Renal pelvis (tissue), 4 donors: Measurements from ENCODE around the gene PTPRC. TPM values are rescaled to one million over a fixed set of nuclear protein-coding genes. Genes with fewer than 3 reads are reported as not detected.

Experiments
- DNase-seq: peaks from one replicate; pipeline ENCODE4 v3.0.0-alpha.2; 2013
- polyA plus RNA-seq, 3 donors: library from polyadenylated mRNA; unstranded; fragments of 120-200 nt; gene quantifications; one replicate each; pipeline ENCODE4 v1.2.1, GENCODE V29; 2013; ENCODE audit not compliant: insufficient read length in 3 of 3

The PTPRC gene
- polyA plus RNA-seq, 3 donors, result 4.3 to 4.9 (median 4.8) TPM

DNA sequence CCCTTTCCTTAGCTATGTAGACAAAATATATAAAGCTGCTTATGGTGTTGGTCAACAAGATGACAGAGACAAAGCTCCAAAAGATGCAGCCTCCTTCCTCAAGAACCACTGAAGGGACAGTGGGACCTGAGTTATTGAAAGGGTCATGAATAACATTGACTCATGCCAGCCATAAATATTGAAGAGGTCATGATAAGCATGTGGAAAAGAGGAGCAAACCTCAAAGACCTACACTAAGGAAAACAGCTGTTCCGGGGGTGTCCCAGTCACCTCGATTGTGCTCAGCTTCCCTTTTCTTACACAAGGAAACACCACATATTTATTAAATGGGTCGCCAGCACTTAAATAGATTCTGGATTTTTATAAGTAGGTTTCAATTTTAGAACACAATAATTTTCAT, 112.9 kb downstream of the PTPRC start:
- no peak for DNase-seq

DNA sequence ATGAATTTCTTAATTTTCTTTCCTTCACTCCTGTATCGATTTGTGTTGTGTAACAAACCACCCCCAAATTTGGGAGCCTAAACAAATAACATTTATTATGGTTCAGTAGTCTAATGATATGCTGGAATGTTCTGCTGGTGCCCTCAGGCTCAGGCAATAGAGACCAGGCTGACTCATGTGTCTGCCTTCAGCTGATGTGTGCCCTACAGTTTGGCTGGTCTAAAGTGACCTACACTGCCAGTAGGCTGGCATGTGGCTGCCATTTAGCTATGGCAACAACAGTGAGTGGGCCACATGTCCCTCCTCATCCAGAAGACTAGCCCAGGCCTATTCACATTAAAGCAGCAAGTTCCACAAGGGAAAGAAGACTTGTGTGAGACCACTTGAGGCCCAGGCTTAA, 115.8 kb downstream of the PTPRC start:
- DNase-seq, result no peak

DNA sequence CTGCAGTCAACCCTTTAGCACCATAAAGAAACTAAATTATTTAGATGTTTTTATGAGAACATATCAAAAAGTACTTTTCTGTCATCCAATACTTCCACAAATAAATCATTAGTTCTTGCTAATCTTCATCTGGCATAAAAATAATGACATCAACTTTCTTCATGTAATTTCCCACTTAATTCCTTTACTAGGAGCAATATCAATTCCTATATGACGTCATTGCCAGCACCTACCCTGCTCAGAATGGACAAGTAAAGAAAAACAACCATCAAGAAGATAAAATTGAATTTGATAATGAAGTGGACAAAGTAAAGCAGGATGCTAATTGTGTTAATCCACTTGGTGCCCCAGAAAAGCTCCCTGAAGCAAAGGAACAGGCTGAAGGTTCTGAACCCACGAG, 116.9 kb downstream of the PTPRC start:
- no peak for DNase-seq

DNA sequence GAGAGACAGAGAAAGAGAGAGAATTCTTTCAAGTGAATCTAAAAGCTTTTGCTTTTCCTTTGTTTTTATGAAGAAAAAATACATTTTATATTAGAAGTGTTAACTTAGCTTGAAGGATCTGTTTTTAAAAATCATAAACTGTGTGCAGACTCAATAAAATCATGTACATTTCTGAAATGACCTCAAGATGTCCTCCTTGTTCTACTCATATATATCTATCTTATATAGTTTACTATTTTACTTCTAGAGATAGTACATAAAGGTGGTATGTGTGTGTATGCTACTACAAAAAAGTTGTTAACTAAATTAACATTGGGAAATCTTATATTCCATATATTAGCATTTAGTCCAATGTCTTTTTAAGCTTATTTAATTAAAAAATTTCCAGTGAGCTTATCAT, 117.6 kb downstream of the PTPRC start:
- no peak for DNase-seq

DNA sequence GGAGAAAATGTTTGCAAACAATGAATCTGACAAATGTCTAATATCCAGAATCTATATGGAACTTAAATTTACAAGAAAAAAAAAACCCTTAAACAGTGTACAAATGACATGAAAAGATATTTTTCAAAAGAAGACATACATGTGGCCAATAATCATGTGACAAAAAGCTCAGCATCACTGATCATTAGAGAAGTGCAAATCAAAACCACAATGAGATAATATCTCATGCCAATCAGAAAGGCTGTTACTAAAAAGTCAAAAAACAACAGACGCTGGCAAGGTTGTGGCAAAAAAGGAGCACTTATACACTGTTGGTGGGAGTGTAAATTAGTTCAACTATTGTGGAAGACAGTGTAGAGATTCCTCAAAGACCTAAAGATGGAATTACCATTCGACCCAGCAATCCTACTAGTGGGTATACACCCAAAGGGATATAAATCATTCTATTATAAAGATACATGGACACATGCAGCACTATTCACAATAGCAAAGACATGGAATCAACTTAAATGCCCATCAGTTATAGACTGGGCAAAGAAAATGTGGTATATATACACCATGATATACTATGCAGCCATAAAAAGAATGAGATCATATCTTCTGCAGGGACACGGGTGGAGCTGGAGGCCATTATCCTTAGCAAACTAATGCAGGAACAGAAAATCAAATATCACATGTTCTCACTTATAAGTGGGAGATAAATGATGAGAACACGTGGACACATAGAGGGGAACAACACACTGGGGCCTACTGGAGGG, 123.2 kb downstream of the PTPRC start:
- no peak for DNase-seq

DNA sequence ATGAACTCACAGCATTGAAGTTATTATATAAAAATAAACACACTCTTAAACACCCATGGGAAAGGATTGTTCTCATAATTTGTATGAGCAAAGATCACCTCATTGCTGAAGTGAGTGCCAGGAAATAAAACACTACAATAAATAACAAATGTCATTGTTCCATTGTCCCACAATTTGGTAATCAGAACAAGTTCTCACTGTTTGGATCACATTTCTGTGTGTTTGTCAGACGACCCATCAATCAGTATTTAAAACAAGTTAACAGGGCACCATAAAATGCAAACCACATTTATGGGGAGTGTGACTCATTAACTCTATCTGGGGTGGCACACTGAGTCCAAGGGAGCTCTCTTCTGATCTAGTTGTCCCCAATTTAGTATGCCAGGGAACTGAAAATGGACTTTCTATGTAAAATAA, 124.5 kb downstream of the PTPRC start:
- no peak for DNase-seq

DNA sequence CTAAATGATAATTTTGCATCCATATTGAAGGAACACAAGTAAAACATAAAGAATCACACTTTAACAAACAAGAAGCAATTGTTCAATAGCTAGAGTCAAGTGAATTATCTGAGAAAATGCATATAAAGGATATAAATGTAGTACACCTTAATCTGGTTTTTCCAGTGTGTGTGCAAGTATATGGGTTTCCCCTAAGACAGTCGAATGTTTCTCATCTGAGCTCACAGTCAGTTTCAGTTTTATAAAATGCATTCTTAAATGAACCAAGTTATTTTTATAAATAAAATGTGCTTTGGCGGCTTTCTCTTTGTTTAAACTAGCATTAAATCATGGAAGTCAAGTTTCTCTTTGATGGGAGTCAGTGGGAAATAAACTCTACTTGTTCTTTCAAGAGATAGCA, 125.9 kb downstream of the PTPRC start:
- DNase-seq, result no peak

DNA sequence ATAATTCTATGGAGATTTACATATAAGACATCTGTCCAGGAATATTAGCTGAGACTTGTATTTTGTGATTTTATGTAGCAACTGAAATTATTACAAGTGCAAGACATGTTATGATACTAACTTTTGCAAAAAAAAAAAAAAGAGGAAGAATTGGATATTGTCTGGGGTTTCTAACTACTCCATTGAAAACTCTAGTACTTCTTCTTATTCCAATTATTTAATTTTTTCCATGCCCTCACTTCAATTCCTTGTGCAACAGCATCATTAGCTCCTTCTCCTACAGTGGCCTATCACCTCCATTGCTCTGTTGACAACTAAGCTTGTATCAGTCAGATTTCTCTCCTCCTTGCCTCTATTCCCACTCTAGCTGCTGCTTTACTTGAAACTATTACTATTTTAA, 126.6 kb downstream of the PTPRC start:
- DNase-seq, result no peak

DNA sequence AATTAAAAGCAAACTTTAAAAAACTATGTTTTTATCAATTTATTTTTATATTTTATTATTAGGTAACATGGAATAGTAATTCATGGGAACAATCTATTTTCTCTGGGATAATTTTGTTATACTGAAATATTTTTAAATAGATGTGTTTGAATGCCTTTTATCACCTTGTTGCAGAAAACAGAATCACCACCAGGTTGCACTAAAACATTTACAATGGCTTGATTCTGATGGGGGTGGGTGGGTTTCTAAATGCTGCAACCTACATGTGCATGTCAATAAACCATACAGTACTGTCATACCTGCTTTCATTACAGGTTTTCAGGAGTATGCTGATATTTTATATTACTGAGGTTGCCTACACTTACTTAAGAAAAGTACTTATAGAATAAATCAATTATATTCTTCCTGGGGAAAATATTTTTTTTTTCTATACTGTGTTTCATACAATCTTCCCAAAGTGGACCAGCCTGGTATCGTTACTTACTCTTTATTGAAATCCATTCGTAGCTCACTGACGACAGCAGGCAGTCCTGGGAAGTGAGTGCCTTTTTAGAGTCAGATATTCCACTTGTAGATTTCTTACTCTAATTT, 132.8 kb downstream of the PTPRC start:
- peak; percentile 35 for DNase-seq

DNA sequence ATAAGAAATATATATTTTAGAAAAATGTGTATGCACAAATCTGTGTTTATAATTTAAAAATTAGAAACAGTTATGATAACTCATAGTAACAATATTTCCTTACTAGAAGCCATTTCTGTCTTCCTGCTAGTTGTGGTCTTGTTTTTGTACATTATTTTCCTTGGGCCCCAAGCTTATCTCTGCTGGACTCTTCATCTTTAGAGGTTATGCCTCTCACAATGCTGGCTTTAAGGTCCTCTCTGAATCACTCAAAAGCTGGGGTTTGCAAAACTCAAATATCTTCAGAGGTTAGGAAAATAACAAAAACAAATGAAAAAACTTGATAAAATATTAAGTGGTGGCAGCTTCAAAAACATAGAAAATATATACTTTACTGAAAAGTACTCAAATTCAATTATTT, 133.8 kb downstream of the PTPRC start:
- DNase-seq, result no peak

DNA sequence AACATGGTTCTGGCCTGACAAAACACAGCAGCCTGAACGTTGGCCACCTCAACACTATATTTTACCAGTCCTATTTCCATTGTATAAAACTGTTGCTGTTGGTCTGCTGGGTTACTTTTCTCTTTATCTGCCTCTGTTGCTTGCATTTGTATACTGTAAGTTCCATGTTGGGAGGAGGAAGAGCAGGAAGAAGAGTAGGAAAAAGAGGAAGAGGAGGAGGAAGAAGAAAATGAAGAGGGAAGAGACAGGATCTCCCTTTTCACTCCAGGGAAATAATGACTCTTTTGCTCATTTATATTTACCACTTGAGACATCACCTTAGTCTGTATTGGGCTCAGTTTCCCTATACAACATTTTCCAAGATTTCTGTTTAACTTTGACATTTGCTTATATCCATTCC, 134.2 kb downstream of the PTPRC start:
- DNase-seq, result no peak

DNA sequence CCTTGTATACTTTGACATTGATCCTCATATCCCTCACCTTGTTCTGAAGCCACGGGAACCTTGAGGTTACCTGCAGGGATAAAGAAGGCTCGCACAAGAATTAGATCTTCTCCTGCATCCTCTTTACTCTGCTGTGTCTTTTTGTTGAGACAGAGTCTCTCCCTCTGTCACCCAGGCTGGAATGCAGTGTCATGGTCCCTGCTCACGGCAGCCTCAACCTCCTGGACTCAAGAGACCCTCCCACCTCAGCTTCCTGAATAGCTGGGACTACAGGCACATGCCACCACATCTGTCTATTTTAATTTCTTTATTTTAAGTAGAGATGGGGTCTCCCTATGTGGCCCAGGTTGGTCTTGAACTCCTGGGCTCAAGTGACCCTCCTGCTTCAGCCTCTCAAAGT, 134.7 kb downstream of the PTPRC start:
- no peak for DNase-seq

DNA sequence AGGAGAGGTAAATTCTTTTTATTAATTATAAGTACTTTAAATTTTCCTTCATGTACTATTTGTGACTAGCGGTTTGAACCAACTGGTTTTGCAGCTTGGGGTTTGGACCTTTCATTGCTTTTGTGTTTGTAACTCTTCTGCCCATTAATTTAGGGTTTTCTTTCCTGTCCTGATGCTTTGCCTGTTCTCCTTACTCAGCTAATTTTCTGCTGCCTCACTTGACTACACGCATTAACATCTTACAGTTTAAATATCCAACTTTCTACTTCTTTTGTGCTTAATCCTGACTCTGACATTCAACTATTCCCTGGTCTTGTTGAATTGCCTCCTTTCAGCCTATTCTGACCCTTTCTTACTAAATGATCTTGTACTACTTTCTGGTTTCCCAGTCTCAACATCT, 135.6 kb downstream of the PTPRC start:
- DNase-seq, result no peak

DNA sequence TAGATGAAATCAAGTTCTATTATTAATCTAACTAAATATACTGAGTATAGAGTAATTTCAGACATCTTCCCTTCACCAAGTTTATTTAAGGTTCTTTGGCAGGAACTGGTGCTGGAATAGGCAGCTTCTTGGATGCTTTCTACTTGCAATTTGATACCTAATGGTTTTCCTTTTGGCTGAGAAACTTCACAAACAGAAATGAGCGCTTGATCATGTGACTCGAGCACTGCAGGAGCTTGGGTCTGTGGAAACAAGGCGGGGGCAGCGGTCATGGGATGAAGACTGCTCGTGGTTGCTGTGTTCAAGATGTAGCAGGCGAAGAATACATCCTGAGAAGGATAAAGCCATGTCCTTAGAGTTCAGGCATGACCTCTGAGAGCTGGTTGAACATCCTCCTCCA, 136.8 kb downstream of the PTPRC start:
- no peak for DNase-seq

DNA sequence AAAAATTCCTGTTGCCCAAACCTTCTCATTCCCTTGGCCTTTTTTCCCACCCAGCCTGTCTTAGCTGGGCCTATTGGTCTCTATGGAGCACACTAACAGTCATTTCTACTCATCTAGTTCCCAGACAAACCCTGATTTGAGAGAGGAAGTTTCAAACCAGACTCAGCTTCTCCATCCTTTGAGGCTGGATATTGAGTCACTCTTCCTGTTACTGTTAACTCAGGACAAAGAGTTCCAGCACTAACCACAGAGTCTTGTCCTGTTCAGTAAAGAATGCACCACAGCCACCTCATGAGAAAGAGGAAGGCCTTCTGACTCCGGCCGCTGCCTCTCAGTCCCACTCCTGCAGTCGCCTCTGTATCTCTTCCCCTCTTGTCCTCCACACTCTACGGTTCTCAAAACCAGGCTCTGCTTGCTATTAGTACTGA, 137.8 kb downstream of the PTPRC start:
- DNase-seq, result no peak

DNA sequence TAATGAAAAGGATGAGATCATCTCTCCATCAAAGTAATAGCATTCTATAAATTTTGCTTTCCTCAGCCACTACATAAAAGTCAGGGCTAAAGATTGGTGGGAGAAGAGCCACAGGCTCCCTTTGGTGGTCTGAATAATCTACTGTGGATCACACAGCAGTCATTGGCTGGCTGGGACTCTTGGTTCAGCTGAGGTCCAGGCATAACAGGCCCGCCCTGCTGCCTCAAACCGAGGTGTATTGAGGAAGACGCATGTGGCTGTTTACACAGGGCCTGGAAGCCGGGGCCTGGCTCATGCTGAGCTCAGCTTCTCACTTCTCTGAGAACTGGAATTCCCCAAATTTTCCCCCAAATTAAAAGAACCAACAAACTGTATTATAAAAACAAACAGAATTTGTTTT, 139.2 kb downstream of the PTPRC start:
- no peak for DNase-seq

DNA sequence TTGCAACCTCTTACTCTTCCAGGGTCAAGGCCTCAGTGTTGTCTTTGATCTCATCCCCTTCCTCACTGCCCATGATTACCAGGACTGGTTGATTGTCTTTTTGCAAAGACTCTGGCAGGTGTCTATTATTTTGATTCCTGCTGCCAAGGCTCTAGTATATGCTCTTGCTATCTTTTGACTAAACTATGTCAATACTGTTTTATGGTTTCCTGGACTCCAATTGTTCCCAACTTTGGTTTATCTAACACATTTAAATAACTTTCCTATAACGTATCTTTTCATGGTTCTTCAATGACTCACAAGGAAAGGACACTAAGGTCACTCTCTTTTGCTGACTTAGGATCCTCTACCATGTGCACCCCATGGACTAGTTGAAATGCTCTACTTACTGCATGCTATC, 141.5 kb downstream of the PTPRC start:
- DNase-seq, result no peak

DNA sequence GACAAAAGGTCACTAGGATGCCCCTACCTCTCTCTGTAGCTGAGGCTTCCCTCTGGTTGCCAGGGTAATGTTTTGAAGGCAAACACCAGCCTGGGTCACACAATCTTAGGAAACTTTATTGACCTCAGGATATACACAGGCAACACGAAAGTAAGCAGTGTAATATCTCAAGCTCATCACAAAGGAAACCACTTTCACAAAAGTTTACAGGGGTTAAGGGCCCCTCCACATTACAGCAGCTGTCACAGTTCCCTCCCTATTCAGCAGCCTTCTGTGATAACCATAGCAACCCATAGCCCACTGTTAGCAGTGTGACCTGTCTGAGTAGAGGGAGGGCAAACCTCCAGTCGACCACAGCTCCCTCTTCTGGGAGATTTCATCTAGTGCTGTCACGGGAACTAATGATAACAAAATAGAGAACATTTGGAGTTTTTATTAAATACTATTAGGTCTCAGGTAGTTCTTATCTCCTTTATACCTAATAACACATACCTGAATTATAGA, 149.8 kb downstream of the PTPRC start:
- peak; percentile 20 for DNase-seq

DNA sequence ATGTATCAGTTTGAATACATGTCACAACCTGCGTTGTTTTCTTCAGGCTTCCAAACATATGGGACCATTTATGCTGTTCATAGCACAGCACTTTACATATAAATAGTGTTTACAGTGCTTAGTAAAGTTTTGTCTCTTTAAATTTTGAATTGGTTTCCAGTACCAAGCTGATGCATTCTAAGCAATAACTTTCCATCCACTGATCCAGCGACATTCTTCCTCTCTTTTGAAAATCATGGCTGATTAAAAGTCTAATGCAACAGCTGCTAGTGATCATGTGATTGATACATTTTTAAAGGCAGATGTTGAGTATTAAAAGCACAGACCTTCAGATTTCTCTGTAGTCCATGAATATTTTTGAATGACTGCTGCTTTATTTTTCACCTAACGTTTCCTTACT, 154.9 kb downstream of the PTPRC start:
- DNase-seq, result no peak

DNA sequence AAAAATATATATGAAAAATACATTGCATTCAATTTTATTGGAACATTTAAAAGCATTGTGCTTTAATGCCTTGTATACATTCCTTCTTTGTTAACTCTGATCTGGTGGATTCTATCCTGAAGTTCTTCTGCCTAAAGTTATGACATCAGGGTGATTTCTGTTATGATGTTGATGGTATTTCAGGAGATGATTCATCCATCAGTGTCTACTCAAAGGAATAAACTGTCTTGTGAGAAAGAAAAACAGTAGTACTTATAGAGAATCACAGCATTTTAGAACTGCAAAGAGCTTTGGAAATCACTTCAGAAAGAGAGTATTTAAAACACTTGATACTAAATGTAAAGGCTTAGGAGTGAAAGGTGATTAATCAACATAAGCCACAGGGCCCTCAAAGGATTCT, 155.7 kb downstream of the PTPRC start:
- DNase-seq, result no peak

DNA sequence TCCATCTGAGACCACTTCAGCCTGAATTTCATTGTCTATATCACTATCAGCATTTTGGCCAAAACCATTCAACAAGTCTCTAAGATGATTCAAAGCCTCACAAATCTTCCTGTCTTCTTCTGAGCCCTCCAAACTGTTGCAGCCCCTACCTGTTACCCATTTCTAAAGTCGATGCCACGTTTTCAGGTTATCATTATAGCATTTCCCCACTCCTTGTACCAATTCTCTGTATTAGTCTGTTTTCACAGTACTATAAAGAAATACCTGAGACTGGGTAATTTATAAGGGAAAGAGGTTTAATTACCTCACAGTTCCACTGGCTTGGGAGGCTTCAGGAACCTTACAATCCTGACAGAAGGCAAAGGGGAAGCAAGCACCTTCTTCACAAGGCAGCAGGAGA, 158.8 kb downstream of the PTPRC start:
- no peak for DNase-seq

DNA sequence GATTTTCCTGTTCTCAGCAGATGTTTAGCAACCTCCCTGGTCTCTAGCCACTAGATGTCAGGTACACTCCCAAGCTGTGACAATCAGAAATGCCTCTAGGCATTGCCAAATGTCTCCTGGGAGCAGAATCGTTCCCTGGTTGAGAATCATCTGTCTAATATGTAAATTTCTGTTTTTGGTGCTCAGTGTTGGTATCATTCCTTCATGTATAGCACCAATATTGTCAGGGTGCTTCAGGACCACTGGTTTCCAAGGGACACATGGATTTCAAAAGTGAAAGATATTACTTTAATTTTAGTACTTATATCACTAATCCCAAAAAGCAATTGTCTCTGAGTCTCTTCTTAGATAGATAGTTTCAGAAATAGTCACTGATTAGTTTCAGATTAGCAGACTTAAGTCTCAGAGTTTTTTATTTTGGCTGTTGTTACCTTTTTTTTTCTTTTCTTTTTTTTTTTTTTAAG, 160.1 kb downstream of the PTPRC start:
- no peak for DNase-seq

DNA sequence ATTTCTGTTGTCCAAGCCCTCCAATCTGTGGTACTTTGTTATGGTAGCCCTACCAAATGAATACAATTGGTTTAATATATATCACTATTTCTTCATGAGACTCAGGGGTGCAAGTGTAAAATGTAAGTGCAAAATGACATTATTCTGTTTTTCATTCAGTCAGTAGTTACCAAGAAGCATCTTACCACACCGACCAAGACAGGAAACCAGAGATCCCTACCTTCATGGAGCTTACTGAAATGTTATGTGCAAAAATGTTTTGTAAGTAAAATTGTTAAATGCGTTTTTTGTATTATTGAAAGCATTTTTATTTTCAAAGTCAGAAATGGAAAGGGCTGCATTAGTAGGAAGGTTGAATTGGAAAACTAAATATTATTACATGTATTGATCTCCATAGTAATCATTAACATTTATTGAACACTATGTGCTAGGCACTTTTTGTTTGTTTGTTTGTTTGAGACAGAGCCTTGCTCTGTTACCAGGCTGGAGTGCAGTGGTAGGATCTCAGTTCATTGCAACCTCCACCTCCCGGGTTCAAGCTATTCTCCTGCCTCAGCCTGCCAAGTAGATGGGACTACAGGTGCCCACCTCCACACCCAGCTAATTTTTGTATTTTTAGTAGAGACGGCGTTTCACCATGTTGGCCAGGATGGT, 166.8 kb downstream of the PTPRC start:
- DNase-seq, result no peak
